GM18907 (cell line): Measurements from ENCODE around the gene ABCA10.

ENCODE experiments used
- ATAC-seq: cut with Tn5 transposase; IDR thresholded peaks from one replicate; pipeline ENCODE4 v1.9.1; 2021; ENCODE audit warnings: mild to moderate bottlenecking, moderate library complexity; ENCODE audit not compliant: unreplicated experiment

Gene ABCA10

DNA sequence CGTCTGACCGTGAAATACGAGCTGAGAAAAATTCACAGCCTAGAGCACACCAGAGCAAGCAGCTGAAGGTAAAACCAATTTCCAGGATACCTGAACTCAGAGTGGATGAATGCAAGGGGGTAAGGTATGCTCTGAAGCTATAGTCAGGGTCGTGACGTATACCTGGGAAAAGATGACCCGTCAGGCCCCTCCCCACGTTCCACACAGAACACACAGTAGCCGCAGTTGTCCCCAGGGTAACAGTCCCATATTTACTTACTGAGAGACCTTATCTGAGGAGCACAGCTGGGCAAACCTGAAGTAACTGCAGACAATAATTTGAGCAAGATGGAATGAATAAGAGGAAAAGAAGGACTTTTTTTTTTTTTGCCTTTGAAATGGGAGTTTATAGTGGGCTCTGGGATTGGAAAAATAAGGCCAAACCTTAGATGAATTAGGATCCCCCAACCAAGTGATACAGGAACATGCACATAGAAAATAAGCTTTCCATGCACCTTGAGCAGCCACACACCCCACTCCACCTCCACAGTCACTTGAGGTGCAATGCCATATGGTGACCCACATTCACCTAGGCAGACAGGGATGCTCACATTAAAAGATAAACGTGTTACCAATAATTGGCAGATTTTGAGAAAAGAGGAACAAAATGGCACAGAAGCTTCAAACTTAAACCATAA is 124.9 kb downstream of the ABCA10 start:
- ATAC-seq = no peak

DNA sequence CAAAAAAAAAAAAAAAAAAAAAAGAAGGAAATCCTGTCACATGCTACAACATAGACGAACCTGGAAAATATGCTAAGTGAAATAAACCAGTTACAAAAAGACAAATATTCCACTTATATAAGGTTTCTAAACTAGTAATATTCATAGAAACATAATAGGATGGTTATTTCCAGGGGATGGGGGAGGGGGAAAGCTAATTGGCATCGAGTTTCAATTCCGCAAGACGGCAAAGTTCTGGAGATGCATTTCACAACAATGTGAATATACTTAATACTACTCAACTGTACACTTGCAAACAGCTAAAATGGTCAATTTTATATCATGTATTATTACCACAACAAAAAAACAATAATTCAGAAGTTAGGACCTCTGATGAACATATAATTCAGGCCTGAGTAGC is 130.0 kb downstream of the ABCA10 start:
- ATAC-seq = no peak
